Measurements from ENCODE around the gene SLC25A52.
"Not testable (repeated sequence)": the region's sequence is repeated elsewhere in the genome, so short reads cannot be mapped to it uniquely, and the experiment has no call there.

The SLC25A52 gene, protein sequence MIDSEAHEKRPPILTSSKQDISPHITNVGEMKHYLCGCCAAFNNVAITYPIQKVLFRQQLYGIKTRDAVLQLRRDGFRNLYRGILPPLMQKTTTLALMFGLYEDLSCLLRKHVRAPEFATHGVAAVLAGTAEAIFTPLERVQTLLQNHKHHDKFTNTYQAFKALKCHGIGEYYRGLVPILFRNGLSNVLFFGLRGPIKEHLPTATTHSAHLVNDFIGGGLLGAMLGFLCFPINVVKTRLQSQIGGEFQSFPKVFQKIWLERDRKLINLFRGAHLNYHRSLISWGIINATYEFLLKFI

DNA sequence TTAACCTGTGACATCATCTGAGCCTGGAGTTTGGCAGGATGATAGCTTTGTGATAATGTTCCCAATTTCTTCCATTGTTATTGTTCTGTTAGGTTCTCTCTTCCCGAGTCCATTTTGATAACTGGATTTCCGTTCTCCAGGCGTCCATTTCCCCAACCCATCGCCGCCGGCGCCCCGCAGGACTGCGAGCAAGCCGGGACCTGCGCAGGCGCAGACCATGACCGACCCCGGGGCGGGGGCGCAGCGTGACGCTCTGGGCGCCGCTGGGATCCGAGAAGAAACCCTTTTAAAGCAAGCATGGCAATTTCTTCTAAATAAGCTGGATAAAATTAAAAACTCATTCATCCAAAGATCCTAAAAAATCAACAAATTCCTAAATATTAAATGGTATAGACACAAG, at the start of gene SLC25A52:
TSS of gene SLC25A52 (minus strand) at position 186 of the 400 bp plus-strand sequence. CDS start 219 bp downstream, outside the sequence.
- DNase-seq (ENCODE audit: low read depth), result no peak

GRCh38 chr18:31809049-31809448, 48.4 kb upstream of the SLC25A52 start:
- not testable (repeated sequence) for DNase-seq (ENCODE audit: low read depth)

- no peak for DNase-seq (ENCODE audit: low read depth)
Measured at GRCh38 chr18:31801078-31801477, 40.4 kb upstream of the SLC25A52 start.

DNA sequence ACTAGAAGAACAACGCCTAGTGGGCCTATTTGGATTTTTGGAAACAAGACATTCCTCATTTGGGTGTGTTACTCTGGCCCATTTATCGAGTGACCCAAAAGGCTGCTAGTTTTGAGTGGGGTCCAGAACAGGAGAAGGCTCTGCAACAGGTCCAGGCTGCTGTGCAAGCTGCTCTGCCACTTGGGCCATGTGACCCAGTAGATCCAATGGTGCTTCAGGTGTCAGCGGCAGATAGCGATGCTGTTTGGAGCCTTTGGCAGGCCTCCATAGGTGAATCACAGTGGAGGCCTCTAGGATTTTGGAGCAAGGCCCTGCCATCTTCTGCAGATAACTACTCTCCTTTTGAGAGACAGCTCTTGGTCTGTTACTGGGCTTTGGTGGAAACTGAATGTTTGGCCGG, 38.6 kb upstream of the SLC25A52 start:
- not testable (repeated sequence) for DNase-seq (ENCODE audit: low read depth)

DNA sequence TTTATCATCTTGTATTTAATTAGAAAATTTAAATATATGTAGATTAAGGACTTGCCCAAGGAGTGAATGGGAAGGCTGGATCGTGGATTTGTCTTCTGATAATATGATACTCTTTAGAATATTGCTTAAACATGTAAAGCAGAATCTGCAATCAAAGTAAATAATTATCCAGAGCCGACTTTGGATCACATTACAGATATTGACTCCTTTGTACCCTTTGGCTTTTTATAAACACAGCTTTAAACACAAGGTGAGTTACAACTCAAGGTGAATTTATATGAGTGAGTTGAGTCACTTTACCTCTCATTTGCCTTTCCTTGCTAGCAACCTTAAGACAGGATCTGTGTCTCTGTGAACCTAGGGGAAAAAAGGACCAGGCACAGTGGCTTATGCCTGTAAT, 37.7 kb upstream of the SLC25A52 start:
- DNase-seq (ENCODE audit: low read depth), result no peak

DNA sequence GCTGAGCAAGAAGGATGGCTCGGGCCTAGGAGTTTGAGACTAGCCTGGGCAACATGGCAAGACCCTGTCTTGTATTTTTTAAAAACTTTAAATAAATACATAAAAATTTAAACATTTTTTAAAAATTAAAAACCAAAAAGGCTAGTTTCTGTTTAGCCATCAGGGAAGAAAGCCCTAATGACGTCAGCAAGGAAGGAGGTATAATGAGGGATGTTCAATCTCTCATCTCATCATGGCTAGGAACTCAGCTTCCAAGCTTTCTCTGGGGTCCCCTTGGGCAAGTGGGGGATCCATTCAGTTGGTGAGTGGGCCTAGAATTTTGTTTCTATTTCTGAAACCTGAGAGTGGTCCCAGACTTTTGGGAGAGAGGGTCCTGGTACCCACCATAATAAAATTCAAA, 35.1 kb upstream of the SLC25A52 start:
- DNase-seq (ENCODE audit: low read depth), result no peak

DNA sequence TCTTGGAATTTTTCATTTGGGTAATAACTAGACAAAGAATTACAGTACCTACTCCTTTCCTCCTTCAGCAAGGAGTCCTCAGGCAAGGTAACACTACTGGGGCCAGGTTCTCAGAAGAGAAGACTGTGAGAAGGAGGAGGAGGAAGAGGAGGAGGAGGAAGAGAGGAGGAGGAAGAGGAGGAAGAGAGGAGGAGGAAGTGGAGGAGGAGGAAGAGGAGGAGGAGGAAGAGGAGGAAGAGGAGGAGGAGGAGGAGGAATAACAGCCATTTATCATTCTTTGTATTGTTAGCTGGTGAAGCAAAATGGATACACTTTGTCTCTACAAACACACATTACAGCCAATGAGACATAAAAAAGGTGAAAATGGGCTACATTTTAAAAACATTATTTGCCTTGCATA, 32.9 kb upstream of the SLC25A52 start:
- no peak for DNase-seq (ENCODE audit: low read depth)

DNA sequence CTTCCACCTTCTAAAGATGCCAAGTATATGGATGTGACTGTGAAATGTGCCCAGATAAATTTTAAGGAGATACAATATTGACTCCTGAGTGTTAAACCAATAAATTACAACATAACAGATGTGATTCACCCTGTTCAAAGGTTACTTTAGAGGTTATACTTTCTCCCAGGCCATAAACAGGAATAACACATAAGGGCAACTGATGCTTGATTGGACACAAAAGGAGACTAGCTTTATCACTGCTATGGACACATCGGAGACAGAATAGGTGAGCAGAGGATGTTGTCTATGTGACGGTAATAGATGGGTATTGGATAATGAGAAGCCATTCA, 31.9 kb upstream of the SLC25A52 start:
- DNase-seq (ENCODE audit: low read depth), result no peak

DNA sequence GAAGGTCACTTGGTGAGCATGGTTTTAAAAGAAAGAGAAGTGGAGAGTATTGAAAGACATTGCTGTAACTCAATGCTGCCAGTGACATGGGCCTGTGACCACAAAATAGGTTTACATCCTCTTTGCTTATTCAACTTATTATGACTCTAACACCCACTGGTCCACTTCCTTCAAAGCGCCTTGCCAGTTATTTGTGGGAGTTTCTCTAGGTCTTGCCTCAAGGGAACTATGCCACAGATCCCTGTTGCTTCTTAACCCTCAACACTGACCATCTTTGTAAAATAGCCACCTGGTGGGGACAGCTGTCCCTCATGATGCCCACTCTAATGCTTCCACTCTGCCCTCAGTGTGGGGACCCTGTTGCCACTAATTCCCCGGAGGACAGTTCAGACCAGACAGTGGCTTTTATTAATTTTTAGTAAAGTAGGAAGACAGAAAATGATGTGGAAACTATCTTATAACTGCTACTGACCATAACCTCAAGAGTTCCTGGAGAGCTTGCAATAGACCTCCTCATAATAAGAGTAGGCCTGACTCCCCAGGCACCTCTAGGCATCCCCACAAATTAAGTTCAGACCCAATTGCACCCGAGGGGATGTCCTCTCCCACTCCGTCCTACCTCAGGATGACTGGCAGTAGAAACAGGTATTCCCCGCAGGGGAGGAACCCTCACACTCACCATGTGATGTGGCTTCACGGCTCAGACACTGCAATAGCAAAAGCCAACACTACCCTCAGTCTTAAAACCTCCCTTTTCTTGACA, 31.3 kb upstream of the SLC25A52 start:
- no peak for DNase-seq (ENCODE audit: low read depth)

- no peak for DNase-seq (ENCODE audit: low read depth)
Measured at GRCh38 chr18:31789409-31789808, 28.7 kb upstream of the SLC25A52 start.

GRCh38 chr18:31783059-31783458, 22.4 kb upstream of the SLC25A52 start:
- DNase-seq (ENCODE audit: low read depth), result no peak

DNA sequence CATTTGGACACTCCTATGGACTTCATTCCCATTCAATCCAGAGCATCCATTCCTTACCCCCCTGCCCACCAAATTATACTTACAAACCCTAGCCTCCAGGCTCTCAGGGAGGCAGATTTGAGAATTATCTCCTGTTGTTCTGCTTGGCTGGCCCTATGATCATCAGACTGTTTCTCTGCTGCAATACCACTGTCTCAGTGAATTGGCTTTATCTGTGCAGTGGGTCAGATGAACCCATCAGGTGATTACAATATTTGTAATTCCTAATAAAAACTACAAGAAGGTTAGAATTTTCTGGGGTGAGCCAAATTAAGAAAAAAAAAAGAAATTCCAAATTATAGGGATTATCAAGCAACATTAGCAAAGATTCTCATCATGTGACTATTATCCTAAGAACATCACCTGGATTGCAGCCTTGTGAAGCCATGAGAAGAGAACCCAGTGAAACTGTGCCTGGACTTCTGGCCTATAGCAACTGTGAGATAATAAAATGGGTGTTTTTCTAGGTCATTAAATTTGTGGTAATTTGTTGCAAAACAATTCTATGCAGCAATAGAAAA, 17.8 kb upstream of the SLC25A52 start:
- no peak for DNase-seq (ENCODE audit: low read depth)

DNA sequence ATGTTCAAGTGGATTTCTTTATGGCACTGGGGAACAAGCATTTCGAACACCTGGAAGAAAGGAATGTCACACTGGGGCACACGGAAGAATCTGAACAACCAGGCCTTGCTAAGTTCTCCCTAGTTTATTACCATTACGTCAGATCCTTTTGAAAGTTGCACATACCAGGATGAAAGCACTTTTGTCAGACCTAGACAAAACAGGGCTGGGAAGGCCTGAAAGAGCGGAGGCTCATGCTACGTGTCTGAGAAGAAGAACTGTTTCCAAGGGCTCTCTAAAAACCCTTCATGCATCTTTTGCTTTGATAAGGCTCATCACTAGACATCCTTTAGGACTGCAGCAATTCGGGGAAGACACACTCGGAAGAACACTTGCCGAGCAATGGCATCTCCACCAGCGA, 15.4 kb upstream of the SLC25A52 start:
- no peak for DNase-seq (ENCODE audit: low read depth)

GRCh38 chr18:31774962-31775361, 14.3 kb upstream of the SLC25A52 start:
- no peak for DNase-seq (ENCODE audit: low read depth)

DNA sequence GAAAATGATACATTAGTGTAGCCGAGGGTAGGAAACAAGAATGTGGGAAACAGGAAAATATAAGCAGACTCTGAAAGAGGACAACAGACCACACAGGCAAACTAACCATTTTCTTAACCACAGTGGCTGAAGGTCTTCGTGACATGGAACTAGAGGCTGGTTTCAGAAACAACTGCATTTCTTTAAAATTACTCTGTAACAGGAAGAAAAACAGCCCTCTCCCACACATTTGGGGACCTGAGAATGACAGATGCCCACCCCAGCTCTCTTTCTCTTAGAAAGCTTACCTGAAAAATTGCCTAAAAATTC, 13.8 kb upstream of the SLC25A52 start:
- no peak for DNase-seq (ENCODE audit: low read depth)

DNA sequence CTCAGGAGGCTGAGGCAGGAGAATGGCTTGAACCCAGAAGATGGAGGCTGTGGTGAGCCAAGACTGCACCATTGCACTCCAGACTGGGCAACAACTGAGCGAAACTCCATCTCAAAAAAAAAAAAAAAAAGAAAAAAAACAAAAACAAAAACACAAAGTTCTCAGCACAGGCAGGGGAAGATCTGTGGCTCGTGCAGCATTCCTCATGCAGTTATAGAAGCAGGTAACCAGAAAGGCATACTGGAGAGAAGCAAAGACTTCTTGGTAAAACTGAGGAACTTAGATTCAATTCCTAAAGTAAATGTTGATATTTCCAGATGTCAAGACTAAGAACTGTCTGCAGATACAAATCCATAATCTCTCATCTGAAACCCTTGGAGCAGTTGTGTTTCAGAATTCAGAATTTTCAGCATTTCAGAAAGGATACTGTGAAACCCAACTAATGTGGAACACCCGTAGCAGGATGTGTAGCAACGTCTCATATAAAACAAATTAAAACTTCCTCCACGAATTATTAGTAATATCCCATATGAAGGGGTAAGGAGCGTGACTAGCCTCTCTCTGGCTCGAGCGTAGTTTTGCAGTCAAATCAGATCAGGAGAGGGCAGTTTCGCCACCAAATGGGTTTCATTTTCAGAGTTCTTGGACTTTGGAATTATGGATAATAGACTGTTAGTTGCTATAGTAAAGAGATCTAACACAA, 13.2 kb upstream of the SLC25A52 start:
- DNase-seq (ENCODE audit: low read depth), result no peak

- no peak for DNase-seq (ENCODE audit: low read depth)
Measured at GRCh38 chr18:31772699-31773098, 12.0 kb upstream of the SLC25A52 start.

DNA sequence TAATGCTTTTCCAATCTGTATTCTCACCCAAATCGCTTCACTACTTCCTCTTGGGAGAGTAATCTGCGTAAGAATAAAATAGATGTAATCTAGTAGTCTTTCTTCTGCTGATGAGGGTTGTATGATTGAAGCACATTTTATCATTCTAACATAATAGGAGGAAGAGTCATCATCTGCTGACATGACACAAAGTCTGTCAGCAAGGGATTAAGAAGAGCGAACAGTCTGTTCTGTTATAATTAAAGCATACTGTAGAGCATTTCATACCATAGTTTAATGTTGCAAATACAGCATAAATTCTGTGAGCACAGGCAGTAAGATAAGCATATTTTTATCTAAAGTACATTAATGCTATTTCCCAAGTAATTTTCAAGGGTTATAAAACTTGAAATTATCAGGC, 10.4 kb downstream of the SLC25A52 start:
- no peak for DNase-seq (ENCODE audit: low read depth)

GRCh38 chr18:31746396-31746795, 14.3 kb downstream of the SLC25A52 start:
- no peak for DNase-seq (ENCODE audit: low read depth)

- DNase-seq (ENCODE audit: low read depth), result no peak
Measured at GRCh38 chr18:31744321-31745067, 16.2 kb downstream of the SLC25A52 start.

GRCh38 chr18:31743600-31743999, 17.1 kb downstream of the SLC25A52 start:
- DNase-seq (ENCODE audit: low read depth), result not testable (repeated sequence)

GRCh38 chr18:31741097-31741735, 19.5 kb downstream of the SLC25A52 start:
- no peak for DNase-seq (ENCODE audit: low read depth)

Data from non-pigmented ciliary epithelial cell (primary cell).